Keratinocyte (primary cell): ENCODE measurements around the gene OSTN. TPM values are rescaled to one million over a fixed set of nuclear protein-coding genes. Genes with fewer than 3 reads are reported as not detected.

ENCODE experiments used
- DNase-seq: peaks from one replicate; pipeline ENCODE4 v3.0.0-alpha.2; 2011; ENCODE audit warnings: low read depth, missing footprints, low spot score
- FAIRE-seq: peaks from 2 replicates; lab custom pipeline; 2011; peaks lifted over from hg19 to GRCh38; lab: Jason Lieb, UNC
- H2AFZ ChIP-seq: 2 replicates; pipeline ENCODE4 v1.6.0; 2012; ENCODE audit warnings: low read length, control low read depth, inconsistent platforms; ENCODE audit not compliant: control insufficient read depth
- H3K27ac ChIP-seq: 2 replicates; pipeline ENCODE4 v1.5.1; 2011; ENCODE audit warnings: low read length; ENCODE audit not compliant: control insufficient read depth, insufficient read depth
- H3K27me3 ChIP-seq: 3 replicates; pipeline ENCODE4 v1.6.0; 2011; ENCODE audit warnings: low read length; ENCODE audit not compliant: control insufficient read depth, insufficient read depth; ENCODE audit errors: extremely low read depth
- H3K36me3 ChIP-seq, 2 experiments: 2 replicates in 1 of 2; 3 replicates in 1 of 2; pipeline ENCODE4 v1.5.1; 2011; ENCODE audit warnings: low read length in 2 of 2, mild to moderate bottlenecking in 1 of 2; ENCODE audit not compliant: control insufficient read depth in 2 of 2, insufficient read depth in 2 of 2; ENCODE audit errors: extremely low read depth in 1 of 2
- H3K4me1 ChIP-seq: 3 replicates; pipeline ENCODE4 v1.5.1; 2011; ENCODE audit warnings: low read length; ENCODE audit not compliant: control insufficient read depth, insufficient read depth; ENCODE audit errors: extremely low read depth
- H3K4me2 ChIP-seq: 3 replicates; pipeline ENCODE4 v1.6.0; 2011; ENCODE audit warnings: low read depth, low read length; ENCODE audit not compliant: control insufficient read depth, insufficient read depth; ENCODE audit errors: extremely low read depth
- H3K4me3 ChIP-seq, 3 experiments: fragments of 200-600 bp in 1 of 3; sonication (generic) in 1 of 3; 2 replicates in 2 of 3; 3 replicates in 1 of 3; pipeline ENCODE4 v1.5.1; 2011 to 2016; ENCODE audit warnings: low read length in 3 of 3, mild to moderate bottlenecking in 3 of 3, control low read depth in 2 of 3, inconsistent platforms in 1 of 3, low read depth in 1 of 3, mixed read lengths in 1 of 3, mixed run types in 1 of 3, moderate library complexity in 1 of 3; ENCODE audit not compliant: control insufficient read depth in 2 of 3, insufficient read depth in 2 of 3; ENCODE audit errors: extremely low read depth in 1 of 3
- H3K79me2 ChIP-seq: 2 replicates; pipeline ENCODE4 v1.6.0; 2012; ENCODE audit warnings: low read length; ENCODE audit not compliant: control insufficient read depth, insufficient read depth
- H3K9ac ChIP-seq: 3 replicates; pipeline ENCODE4 v1.6.0; 2011; ENCODE audit warnings: low read length; ENCODE audit not compliant: control insufficient read depth, insufficient read depth; ENCODE audit errors: extremely low read depth
- H3K9me1 ChIP-seq: 3 replicates; pipeline ENCODE4 v1.6.0; 2011; ENCODE audit warnings: low read length; ENCODE audit not compliant: control insufficient read depth, insufficient read depth; ENCODE audit errors: extremely low read depth
- H3K9me3 ChIP-seq: 2 replicates; pipeline ENCODE4 v1.5.1; 2012; ENCODE audit warnings: low read depth, low read length; ENCODE audit not compliant: control insufficient read depth
- H4K20me1 ChIP-seq: 3 replicates; pipeline ENCODE4 v1.6.0; 2011; ENCODE audit warnings: low read length; ENCODE audit not compliant: control insufficient read depth, insufficient read depth; ENCODE audit errors: extremely low read depth
- EZH2 ChIP-seq: IDR thresholded peaks from one replicate; pipeline ENCODE4 v1.6.1; 2012; ENCODE audit warnings: inconsistent platforms, mild to moderate bottlenecking, low read length, moderate library complexity
- dilution Hi-C: fragments of 300-500 bp; cut with MboI; formaldehyde crosslinking; loops from one replicate; pipeline ENCODE4 v1.7.0; 2020; ENCODE audit warnings: low sequenced_read_pairs; ENCODE audit not compliant: extremely low pct_ligation_motif_present
- polyA plus RNA-seq, 5 experiments: library from polyadenylated mRNA; depleted of rRNA in 3 of 5; stranded (reverse) in 3 of 5; stranded (forward) in 1 of 5; unstranded in 1 of 5; fragments of >200 nt; gene quantifications; 1 replicate in 1 of 5; 2 replicates in 3 of 5; 3 replicates in 1 of 5; pipeline versions ENCODE4 v1.2.1 to v1.2.3, GENCODE V29; 2011 to 2012; ENCODE audit warnings: missing spikeins in 2 of 5, low read depth in 1 of 5, low replicate concordance in 1 of 5
- TF ChIP-seq, protein P1 (sequence below), 3 experiments: IDR thresholded peaks in 1 of 3; conservative IDR thresholded peaks in 1 of 3; optimal IDR thresholded peaks in 1 of 3; 2 replicates in 2 of 3; 3 replicates in 1 of 3; pipeline versions ENCODE3 to v1.5.1; 2011; ENCODE audit warnings: low read length in 3 of 3, mild to moderate bottlenecking in 3 of 3, moderate library complexity in 2 of 3, control low read depth in 1 of 3, inconsistent platforms in 1 of 3; ENCODE audit not compliant: insufficient read depth in 2 of 3; ENCODE audit errors: extremely low read depth in 1 of 3

The OSTN gene
- polyA plus RNA-seq, 1 donor (not counting 4 experiments of a cell fraction or from before 2014, with no cell fraction given): not detected

DNA sequence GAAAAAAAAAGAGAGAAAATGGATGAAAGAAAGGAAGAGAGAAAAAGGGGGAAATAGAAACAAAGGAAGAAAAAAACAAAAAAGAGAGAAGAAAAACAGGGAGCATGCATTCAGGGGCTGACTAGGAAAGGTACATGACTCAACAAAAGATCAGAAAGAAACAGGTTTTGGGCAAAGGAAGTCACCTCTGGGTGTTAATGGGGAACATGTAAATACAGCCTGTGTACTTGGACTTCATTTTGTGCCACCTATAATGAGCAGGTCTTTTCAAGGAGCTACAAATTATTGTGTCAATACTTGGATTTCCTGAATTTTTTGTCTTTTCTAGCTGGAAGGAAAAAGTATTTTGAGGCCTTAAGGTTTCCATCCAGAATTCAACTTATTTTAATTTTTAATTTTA, 76.7 kb downstream of the OSTN start:
- no peaks in the 10 kb centered on the region for H3K9me1 ChIP-seq
- H3K4me3 ChIP-seq: no peak overlapping the region
- no peak for FAIRE-seq
- no peak overlapping the region for H3K27ac ChIP-seq
- dilution Hi-C loops: no loop called here
- H3K4me1 ChIP-seq: no peaks in the 10 kb centered on the region
- no peaks in the 10 kb centered on the region for H4K20me1 ChIP-seq
- H3K9ac ChIP-seq: no peak overlapping the region
- no peaks in the 10 kb centered on the region for H3K27me3 ChIP-seq
- TF ChIP-seq EZH2: no peak
- TF ChIP-seq, protein P1, sequence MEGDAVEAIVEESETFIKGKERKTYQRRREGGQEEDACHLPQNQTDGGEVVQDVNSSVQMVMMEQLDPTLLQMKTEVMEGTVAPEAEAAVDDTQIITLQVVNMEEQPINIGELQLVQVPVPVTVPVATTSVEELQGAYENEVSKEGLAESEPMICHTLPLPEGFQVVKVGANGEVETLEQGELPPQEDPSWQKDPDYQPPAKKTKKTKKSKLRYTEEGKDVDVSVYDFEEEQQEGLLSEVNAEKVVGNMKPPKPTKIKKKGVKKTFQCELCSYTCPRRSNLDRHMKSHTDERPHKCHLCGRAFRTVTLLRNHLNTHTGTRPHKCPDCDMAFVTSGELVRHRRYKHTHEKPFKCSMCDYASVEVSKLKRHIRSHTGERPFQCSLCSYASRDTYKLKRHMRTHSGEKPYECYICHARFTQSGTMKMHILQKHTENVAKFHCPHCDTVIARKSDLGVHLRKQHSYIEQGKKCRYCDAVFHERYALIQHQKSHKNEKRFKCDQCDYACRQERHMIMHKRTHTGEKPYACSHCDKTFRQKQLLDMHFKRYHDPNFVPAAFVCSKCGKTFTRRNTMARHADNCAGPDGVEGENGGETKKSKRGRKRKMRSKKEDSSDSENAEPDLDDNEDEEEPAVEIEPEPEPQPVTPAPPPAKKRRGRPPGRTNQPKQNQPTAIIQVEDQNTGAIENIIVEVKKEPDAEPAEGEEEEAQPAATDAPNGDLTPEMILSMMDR (optimal IDR thresholded peaks at IDR 0.05 in 1 of 3, IDR thresholded peaks at IDR 0.05 in 1 of 3, conservative IDR thresholded peaks at IDR 0.05 in 1 of 3; ENCODE audit: extremely low read depth in 1 of 3, insufficient read depth in 2 of 3, low read length in 3 of 3): no peak
- no peak overlapping the region for H3K4me2 ChIP-seq
- no peaks in the 10 kb centered on the region for H3K36me3 ChIP-seq
- H3K9me3 ChIP-seq: no peaks in the 10 kb centered on the region
- no peak overlapping the region for H2AFZ ChIP-seq
- H3K79me2 ChIP-seq: no peaks in the 10 kb centered on the region
- DNase-seq: no peak

DNA sequence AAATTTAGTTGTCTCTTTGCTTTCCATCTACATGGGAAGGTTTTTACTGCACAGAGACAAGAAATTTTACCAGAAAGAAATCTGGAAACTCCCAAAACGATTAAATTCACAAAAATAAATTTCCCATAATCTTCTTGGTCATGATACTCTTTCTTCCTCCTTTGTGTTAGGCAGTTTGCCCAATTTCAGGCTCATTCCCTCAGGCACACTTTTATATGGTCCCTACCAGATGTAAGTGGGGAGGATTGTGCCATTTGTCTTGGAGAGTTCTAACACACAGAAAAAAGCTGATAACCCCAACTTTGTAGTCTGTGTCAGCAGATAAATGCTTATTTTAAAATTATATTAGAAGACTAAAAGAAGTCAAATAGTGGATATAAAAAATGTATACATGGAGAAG, 81.1 kb downstream of the OSTN start:
- Histone ChIP-seq H3K27me3 (no peaks in the 10 kb centered on the region), H3K9ac (no peak overlapping the region), H3K4me1 (no peaks in the 10 kb centered on the region), H3K9me1 (no peaks in the 10 kb centered on the region), H3K4me3 (no peak overlapping the region), H3K9me3 (no peaks in the 10 kb centered on the region), H3K4me2 (no peak overlapping the region), H3K79me2 (no peaks in the 10 kb centered on the region), H2AFZ (no peak overlapping the region), H4K20me1 (no peaks in the 10 kb centered on the region), H3K36me3 (no peaks in the 10 kb centered on the region), H3K27ac (no peak overlapping the region)
- dilution Hi-C loops: no loop called here
- FAIRE-seq: no peak
- TF ChIP-seq, protein P1 (optimal IDR thresholded peaks at IDR 0.05 in 1 of 3, IDR thresholded peaks at IDR 0.05 in 1 of 3, conservative IDR thresholded peaks at IDR 0.05 in 1 of 3; ENCODE audit: extremely low read depth in 1 of 3, insufficient read depth in 2 of 3, low read length in 3 of 3): no peak
- TF ChIP-seq EZH2: no peak
- DNase-seq: no peak
